Stimulated activated CD8-positive, alpha-beta memory T cell treated with anti-CD3 and anti-CD28 coated beads, Interleukin-15, amount 100 ng/mL, for 4 hours (primary cell): ENCODE results near the gene NME3.

ENCODE experiments used
- DNase-seq, 2 donors: peaks; one replicate each; pipeline ENCODE4 v3.0.0-alpha.2; 2020; ENCODE audit warnings: low read depth in 2 of 2

Gene NME3

GRCh38 chr16:1768767-1769401 lies 2.5 kb downstream of the NME3 start:
- DNase-seq = no peak

- no peak for DNase-seq
Observed at GRCh38 chr16:1768061-1768766, 3.1 kb downstream of the NME3 start.

- no peak for DNase-seq
Observed at GRCh38 chr16:1767116-1767994, 4.0 kb downstream of the NME3 start.

- no peak for DNase-seq
Observed at GRCh38 chr16:1766701-1767100, 4.6 kb downstream of the NME3 start.

- DNase-seq = no peak
Observed at GRCh38 chr16:1766231-1766630, 5.1 kb downstream of the NME3 start.

GRCh38 chr16:1765826-1766225 lies 5.5 kb downstream of the NME3 start:
- no peak for DNase-seq

GRCh38 chr16:1764971-1765370 lies 6.4 kb downstream of the NME3 start:
- no peak for DNase-seq

- no peak for DNase-seq
Observed at GRCh38 chr16:1763521-1764511, 7.5 kb downstream of the NME3 start.

GRCh38 chr16:1762879-1763520 lies 8.3 kb downstream of the NME3 start:
- DNase-seq = no peak

GRCh38 chr16:1762196-1762878 lies 9.0 kb downstream of the NME3 start:
- DNase-seq = no peak

GRCh38 chr16:1761751-1762150 lies 9.6 kb downstream of the NME3 start:
- no peak for DNase-seq

- DNase-seq = no peak
Observed at GRCh38 chr16:1760911-1761310, 10.4 kb downstream of the NME3 start.

- no peak for DNase-seq
Observed at GRCh38 chr16:1759511-1759910, 11.8 kb downstream of the NME3 start.

- DNase-seq = no peak
Observed at GRCh38 chr16:1758923-1759322, 12.4 kb downstream of the NME3 start.

- no peak for DNase-seq
Observed at GRCh38 chr16:1757714-1758461, 13.5 kb downstream of the NME3 start.

GRCh38 chr16:1754204-1754603 lies 17.1 kb downstream of the NME3 start:
- no peak for DNase-seq

- DNase-seq = no peak
Observed at GRCh38 chr16:1752853-1753252, 18.5 kb downstream of the NME3 start.

- DNase-seq = no peak
Observed at GRCh38 chr16:1751946-1752345, 19.4 kb downstream of the NME3 start.
